Esophagus mucosa (tissue), 1 donor: Measurements from ENCODE around the gene NDUFS1. TPM values are rescaled to one million over a fixed set of nuclear protein-coding genes. Genes with fewer than 3 reads are reported as not detected.
"Not testable (repeated sequence)": the region's sequence is repeated elsewhere in the genome, so short reads cannot be mapped to it uniquely, and the experiment has no call there.

ENCODE experiments used
- ATAC-seq: fragments of 200-7000 bp; cut with Tn5 transposase; one replicate; pipeline ENCODE4 v1.9.1; 2020
- total RNA-seq: library from RNA; stranded (reverse); gene quantifications from one replicate; pipeline ENCODE4 v1.2.4, GENCODE V29; 2023
- donor health status: DM: yes; HTN: yes; CAD: no.

NDUFS1 gene
- 81.6 TPM for total RNA-seq

DNA sequence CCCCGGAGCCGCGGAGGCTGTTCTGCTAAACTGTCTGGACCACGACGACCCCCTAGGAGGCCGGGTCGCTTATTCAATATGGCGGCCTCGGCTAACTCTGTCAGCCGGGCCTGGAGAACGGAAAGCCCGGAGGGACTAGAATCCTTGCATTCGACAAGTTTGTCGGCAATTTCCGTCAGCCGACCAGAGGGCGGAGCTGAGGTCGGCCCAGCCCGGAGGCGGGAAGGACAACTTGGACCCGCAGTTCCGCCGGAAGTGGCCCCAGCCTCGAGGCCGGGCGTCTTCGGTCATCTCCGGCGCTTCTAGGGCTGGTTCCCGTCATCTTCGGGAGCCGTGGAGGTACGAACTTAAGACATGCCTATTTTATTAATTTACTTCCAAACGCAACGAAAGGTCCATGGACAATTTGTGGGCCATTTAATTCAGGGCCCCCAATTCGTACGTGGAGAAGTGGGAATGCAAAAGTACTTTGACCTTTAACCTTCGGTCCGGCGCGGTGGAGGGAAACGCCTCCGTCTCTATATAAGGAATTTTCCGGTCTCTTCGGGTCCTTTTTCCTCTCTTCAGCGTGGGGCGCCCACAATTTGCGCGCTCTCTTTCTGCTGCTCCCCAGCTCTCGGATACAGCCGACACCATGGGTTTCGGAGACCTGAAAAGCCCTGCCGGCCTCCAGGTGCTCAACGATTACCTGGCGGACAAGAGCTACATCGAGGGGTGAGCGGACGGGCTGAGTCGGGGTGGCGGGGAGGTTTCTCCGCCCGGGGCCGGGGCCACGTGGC is at the start of gene NDUFS1, which contains the start of gene EEF1B2:
NDUFS1 (minus strand) TSS at position 99 of the 779 bp plus-strand sequence. CDS start 5,766 bp downstream, outside the sequence.
EEF1B2 (plus strand) TSS at position 550 of the 779 bp plus-strand sequence; CDS start at position 635, 85 bp downstream.
- peak; percentile 96 for ATAC-seq

DNA sequence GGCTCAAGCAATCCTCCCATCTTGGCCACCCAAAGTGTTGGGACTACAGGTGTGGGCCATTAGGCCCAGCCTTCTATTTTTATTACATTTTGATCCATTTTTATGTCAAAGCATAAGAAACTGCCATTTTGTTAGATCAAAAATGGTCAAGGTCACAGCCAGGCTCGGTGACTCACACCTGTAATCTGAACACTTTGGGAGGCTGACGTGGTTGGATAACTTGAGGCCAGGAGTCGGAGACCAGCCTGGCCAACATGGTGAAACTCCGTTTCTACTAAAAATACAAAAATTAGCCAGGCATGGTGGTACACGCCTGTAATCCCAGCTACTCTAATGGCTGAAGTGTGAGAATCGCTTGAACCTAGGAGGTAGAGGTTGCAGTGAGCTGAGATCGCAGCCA is 49.7 kb upstream of the NDUFS1 start:
- ATAC-seq: no peak

DNA sequence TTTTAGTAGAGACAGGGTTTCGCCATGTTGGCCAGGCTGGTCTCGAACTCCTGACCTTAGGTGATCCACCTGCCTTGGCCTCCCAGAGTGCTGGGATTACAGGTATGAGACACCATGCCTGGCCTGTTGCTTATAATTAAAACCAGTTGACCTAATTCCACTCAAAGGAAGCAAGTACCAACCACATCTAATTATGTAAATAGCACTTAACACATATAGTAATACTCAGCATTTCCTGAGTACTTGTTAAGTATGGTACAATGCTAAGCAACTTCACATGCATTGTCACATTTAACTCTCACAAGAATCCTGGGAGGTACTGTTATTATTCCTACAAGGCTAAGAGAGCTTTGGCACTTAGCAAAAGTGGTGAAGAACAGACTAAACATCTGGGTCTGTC is 48.1 kb upstream of the NDUFS1 start:
- ATAC-seq: peak; percentile 64

DNA sequence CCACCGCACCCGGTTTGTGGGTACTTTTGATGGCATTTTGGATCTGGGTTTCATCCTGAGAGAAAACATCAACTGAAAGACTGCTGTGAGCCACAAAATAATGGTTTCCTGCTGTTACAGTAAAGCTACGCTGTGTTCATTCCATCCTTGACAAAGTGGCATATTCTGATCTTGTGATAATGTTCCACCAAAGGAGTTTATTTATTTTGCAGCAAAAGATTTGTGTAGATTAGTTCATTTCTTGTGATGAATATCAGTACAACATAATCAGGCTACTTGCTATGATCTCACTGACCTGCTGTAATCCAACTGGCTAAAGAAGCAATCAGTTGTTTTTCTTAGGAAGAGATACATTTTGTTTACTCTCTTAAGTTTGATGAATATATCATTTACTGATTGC is 45.5 kb upstream of the NDUFS1 start:
- no peak for ATAC-seq

DNA sequence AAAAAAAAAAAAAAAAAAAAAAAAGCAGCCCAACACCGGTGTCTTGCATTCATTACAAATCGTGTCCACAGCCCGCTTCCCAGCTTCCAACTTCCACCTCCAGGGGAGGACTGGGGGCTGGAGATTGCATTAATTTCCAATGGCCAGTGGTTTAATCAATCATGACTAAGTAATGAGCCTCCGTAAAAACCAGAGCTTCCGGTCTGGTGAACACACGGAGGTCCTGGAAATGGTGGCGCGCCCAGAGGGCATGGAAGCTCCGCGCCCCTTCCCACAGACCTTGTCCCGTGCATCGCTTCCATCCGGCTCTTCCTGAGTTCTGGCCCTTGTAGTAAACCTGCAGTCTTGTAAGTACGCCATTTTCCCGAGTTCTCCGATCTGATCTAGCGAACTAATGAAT is 44.1 kb upstream of the NDUFS1 start:
- no peak for ATAC-seq

DNA sequence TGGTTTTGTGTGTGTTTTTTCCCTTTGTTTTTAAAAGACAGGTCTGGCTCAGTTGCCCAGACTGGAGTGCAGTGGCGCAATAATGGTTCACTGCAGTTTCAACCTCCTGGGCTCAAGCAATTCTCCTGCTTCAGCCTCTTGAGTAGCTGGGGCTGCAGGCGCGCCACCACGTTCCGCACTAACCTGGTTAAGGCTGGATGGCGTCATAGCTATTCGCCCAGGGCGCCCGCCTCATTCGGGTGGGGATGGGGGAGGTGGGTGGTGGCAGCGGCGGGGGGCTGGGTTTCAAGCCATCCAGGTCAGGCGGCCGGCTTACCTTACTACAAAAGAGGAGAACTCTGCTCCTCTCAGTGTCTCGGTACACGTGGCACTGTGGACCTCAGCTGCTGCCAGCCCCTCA is 43.2 kb upstream of the NDUFS1 start:
- ATAC-seq: peak; percentile 44

DNA sequence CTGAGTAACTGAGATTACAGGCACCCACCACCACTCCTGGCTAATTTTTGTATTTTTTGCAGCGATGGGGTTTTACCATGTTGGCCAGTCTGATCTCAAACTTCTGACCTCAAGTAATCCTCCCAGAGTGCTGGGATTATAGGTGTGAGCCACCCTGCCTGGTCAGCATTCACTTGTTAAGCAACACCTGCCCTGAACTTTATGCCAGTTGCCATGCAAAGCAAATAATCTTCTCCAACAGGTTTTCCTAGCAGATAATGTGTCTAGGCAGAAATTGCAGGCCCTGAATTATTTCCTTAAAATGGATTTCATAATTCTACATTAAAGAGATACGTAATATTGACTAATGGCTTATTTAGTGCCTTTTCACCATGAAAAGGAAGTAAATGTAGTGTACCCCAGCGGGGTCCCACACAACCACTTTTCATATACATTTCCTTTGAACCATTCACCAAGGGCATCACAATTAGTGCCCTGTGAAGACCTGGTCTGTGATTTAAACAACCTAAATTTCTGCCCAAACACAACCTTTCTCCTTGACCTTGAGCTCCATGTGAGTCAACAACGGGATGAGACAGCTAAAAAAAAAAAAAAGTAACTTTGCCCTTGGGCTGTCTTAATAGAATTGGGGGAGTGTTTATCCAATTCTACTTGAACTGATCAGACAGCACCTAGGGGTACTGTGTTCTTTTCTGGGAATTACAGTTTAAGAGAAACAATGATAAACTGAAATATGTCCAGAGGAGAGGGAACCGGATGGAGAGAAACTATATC is 42.0 kb upstream of the NDUFS1 start:
- ATAC-seq: peak; percentile 92

DNA sequence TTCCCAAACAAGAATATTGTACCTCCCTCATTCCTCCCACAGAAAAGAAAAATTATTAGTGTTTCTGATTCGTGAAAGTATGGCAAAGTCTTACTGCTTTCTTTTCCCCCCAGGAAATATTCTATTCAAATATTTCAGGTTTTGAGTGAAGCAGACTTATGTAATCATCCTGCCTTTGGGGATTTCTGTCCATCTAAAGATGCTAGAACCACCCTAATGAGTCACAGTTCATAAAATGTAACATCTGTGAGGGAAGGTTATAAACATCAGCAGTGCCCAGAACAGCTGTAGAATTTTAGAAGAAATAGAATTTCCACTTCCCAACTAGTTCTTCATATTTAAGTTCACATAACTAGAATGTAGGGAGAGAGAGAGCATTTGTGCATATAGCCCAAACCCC is 39.4 kb upstream of the NDUFS1 start:
- ATAC-seq: peak; percentile 70

DNA sequence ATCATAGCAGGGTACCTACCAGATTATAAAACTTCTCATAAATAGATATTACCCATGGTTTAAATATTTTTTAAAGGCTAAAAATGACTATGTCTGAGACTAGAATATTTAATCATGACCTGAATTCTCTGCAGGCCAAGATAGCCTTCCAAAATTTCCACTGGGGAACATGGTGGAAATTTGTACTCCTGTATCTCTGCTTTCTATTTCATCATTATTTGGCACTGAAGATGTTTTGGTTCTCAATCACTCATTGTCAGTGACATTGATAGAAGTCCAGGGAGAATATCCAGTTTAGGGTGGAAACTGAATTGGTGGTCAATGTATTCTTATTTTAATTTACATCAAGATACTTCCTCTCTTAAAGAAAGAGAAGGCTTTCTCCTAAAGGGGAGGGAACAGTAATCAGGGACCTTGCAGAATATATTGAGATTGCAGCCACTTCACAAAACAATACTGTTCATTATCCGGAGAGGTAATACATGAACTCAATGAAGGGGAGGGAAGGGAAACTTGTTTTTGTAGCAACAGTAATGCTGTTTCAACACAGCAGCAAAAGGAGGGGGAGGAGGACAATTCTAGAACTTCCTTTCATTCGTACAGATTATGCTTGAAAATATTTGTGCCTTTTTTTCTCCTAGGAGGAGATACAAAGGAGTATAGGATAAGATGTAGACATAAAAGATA is 34.6 kb upstream of the NDUFS1 start:
- no peak for ATAC-seq

DNA sequence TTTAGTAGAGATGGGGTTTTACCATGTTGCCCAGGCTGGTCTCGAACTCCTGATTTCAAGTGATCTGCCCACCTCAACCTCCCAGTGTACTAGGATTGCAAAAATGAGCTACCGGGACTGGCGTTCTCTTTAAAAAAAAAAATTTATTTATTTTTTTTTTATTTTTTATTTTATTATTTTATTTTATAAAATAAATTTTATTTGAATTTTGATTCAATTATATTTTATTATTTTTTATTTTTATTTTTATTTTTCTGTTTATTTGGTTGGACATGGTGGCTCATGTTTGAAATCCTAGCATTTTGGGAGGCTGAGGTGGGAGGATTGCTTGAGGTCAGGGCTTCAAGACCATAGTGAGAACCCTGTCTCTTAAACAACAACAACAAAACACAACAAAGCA is 32.9 kb upstream of the NDUFS1 start:
- no peak for ATAC-seq

DNA sequence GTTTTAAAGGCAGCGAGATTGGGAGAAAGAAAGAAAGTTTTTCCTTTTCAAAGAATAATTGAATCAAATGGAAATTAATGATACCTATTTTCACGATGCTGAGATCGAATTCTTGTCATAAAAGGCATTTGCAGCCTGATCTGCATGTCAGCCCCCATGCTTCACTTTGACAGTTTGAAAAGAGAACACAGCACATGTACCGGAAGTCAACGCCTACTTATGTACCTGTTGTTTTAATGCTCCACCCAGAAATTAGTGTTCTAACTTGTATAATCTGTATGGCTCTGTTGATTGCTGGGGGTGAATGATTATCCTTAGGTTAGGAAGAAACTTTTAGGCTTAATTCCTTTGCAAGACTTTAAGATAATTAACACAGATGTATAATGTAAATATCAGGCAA is 31.4 kb upstream of the NDUFS1 start:
- ATAC-seq: peak; percentile 75

DNA sequence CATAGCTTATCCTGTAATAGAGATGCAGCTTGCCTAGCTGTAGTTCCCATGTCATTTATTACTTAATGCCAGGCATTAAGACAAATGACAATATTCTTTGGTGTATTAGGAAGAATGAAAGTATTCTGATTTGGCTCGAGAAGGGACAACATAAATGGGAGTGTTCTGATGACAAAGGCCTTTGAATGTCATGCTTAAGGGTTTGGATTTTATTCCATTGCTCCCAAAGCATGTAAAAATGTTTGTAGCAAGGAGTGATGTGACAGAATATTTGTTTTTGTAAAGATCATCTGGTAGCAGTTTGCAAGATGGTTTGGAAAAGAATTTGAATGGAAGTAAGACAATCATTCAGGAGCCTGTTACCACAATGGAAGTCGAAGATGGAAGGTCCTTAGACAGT is 30.9 kb upstream of the NDUFS1 start:
- ATAC-seq: no peak

DNA sequence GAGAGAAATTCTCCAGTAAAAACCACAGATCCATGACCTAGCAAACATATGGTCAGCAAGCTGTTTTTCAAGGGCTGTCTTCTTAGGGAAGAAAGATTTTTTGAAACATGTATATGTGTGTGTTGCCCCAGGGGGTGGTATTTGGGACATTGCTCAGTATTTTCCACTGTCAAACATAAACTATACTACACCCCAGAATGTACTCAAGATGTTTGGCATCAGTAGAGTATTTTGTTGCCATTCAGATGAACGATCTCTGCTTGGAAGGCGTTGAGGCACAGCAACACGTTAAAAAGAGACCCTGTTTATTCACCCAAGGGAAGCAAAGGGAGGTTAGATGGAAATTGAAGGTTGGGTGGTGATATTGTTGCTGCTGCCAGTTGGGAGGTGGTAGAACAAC is 30.4 kb upstream of the NDUFS1 start:
- no peak for ATAC-seq

DNA sequence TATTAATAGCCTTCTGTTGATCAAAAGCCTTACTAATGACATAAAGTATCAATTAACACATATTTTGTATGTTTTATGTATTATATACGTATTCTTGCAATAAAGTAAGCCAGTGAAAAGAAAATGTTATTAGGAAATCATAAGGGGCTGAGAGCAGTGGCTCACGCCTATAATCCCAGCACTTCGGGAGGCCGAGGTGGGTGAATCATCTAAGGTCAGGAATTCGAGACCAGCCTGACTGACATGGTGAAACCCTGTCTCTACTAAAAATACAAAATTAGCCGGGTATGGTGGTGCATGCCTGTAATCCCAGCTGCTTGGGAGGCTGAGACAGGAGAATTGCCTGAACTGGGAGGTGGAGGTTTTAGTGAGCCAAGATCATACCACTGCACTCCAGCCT is 22.3 kb upstream of the NDUFS1 start:
- not testable (repeated sequence) for ATAC-seq

DNA sequence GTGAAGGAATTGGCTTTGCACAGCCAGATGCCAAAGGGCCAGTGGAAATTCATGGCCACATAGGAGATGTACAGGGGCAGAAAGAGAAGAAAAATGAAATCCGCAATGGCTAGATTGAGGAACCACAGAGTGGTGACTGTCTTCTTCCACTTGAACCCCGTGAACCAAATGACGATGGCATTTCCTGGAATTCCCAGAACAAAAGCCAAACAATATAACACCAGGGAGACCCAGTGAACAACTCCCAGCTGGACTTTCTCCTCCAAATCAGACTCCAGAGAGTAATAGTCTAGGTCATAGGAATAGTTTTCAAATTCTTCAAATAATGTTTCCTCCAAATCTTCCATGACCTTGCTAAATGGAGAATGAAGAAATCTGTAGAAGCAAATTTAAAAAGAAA is 17.7 kb upstream of the NDUFS1 start:
- ATAC-seq: no peak

DNA sequence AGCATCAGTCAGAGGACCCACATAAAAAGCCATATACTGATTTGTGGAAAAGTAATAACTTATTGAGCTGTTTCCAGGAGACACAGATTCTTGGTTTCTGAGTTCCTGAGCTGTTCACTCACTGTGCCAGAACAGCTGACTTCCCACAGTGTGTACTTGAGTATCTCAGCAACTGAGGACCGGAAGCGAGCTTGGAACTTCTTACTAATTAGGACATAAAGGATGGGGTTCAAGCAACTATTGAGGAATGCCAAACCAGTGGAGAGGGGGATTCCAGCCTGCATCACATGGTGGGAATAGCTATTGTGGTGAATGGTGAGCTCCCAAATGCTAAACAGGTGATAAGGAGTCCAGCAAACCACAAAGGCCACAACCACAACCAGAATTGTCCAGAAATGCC is 16.9 kb upstream of the NDUFS1 start:
- ATAC-seq: no peak

DNA sequence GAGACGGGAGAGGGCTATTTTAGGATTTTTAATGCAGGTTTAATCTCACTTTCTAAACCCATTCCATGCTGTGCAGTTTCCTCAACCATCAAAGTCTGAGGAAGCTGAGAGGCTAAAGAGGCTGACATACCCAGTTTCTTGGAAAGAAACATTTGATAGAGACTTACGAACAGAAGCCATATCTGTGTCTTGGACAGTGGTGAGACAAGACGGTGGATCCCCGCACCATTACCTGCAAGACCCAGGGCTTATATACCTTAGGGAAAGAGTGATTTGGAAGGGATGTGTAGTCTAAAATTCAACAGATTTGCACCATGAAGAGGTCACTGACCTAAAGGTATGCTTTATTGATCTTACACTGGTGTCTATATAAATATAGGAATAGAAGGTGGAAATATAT is 13.9 kb upstream of the NDUFS1 start:
- ATAC-seq: no peak

DNA sequence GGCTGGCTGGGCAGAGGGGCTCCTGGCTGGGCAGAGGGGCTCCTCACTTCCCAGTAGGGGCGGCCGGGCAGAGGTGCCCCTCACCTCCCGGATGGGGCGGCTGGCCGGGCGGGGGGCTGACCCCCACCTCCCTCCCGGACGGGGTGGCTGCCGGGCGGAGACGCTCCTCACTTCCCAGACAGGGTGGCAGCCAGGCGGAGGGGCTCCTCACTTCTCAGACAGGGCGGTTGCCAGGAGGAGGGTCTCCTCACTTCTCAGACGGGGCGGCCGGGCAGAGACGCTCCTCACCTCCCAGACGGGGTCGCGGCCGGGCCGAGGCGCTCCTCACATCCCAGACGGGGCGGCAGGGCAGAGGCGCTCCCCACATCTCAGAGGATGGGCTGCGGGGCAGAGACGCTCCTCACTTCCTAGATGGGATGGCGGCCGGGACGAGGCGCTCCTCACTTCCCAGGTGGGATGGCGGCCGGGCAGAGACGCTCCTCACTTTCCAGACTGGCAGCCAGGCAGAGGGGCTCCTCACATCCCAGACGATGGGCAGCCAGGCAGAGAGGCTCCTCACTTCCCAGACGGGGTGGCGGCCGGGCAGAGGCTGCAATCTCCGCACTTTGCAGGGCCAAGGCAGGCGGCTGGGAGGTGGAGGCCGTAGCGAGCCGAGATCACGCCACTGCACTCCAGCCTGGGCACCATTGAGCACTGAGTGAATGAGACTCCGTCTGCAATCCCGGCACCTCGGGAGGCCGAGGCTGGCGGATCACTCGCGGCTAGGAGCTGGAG is 12.6 kb upstream of the NDUFS1 start:
- not testable (repeated sequence) for ATAC-seq

DNA sequence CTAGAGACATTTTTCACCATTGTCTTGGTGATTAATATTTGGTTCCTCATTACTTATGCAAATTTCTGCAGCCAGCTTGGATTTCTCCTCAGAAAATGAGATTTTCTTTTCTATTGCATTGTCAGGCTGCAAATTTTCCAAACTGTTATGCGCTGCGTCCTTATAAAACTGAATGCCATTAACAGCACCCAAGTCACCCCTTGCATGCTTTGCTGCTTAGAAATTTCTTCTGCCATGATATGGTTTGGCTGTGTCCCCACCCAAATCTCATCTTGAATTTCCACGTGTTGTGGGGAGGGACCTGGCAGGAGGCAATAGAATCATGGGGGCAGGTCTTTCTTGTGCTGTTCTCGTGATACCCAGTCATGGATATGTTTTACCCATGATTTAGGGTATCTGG is 9.0 kb upstream of the NDUFS1 start:
- not testable (repeated sequence) for ATAC-seq

DNA sequence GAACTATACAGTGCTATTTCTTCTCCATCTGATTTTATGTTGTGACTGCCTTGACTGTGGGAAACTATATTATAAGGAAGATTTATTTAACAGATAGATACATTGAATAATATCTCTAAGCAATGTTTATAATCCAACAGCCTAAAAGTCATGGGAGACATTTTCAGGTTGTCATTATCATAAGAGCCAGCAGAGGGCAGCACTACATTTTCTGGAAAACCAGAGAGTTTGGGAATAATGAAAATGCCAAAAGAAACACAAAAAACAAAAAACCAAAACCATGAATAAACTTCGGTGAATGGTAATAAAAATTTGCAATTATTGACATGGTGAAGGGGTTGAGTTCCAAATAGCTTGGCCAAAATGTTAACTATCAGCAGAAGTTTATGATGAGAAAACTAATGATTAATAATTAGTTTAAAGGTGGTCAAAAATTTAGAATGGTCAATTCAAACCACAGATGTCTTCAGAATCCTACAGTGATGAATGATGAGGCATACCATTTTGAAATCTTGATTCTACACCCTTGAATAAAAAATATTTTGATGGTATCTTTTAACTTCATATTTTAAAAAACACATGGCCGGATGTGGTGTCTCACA is 5.1 kb upstream of the NDUFS1 start:
- no peak for ATAC-seq

DNA sequence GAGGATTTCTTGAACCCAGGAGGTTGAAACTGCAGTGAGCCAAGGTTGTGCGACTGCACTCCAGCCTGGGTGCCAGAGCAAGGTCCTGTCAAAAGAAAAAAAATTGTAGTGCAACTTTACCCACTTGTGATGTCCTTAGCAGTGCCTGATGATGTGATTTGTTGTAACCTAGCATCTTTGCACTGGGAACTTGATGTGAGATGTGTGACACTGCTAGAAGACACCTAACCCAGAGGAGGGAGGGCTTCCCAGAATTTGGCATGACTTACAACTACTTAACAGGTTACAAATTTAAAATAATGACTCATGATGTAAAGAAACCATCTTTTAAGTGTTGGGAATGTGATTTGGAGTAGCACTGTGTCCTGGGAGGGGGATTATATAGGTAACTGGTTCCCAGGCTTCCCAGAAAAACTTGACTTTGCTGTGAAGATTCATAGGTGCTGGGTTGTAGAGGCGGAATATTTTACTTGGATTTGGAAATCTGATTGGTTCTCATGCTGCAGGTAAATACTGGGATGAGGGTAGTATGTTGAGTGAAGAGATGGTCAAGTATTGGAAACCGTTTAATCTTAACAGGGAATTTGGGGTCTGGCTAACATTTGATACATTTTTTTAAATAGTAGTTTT is 4.1 kb upstream of the NDUFS1 start:
- ATAC-seq: no peak

DNA sequence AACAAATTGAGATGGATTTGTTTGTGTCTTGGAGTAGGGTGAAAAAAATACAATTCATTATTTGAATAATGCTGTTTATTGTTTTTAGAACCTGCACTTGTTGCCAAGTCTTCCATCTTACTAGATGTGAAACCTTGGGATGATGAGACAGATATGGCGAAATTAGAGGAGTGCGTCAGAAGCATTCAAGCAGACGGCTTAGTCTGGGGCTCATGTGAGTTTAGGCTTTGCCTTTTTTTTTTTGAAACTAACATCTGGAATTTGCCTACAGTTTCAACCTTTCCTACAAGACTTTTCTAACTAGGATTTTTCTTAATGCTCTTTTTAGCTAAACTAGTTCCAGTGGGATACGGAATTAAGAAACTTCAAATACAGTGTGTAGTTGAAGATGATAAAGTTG is 3.2 kb upstream of the NDUFS1 start:
- ATAC-seq: not testable (repeated sequence)
